Endothelial cell of umbilical vein (primary cell): ENCODE data around the gene ZNF730. TPM values are rescaled to one million over a fixed set of nuclear protein-coding genes. Genes with fewer than 3 reads are reported as not detected.
"Not testable (repeated sequence)": the region's sequence is repeated elsewhere in the genome, so short reads cannot be mapped to it uniquely, and the experiment has no call there.

ENCODE experiments used
- BruUV-seq: library from RNA; stranded (reverse); fragments of 400-500 nt; replicated peaks from 2 replicates; lab custom pipeline; 2021; lab: Mats Ljungman, UMichigan
- CTCF ChIA-PET: fragments of 300-600, 350-600 bp; sonication (Branson Sonifier 250); formaldehyde crosslinking; loops from one replicate; lab custom pipeline; 2021; ENCODE audit warnings: antibody characterized with exemption, inconsistent platforms; lab: Charles Lee
- POLR2A ChIA-PET: fragments of 300-600, 350-600 bp; sonication (Branson Sonifier 250); formaldehyde crosslinking; loops from one replicate; lab custom pipeline; 2021; ENCODE audit warnings: antibody characterized with exemption, inconsistent platforms; lab: Charles Lee
- DNase-seq: peaks from one replicate; pipeline ENCODE4 v3.0.0-alpha.2; 2011; ENCODE audit warnings: low read depth, low spot score
- FAIRE-seq: peaks from 2 replicates; lab custom pipeline; 2011; peaks lifted over from hg19 to GRCh38; lab: Jason Lieb, UNC
- H2AFZ ChIP-seq: 2 replicates; pipeline ENCODE4 v1.6.0; 2012; ENCODE audit warnings: low read depth, low read length, control low read depth, inconsistent platforms
- H3K27ac ChIP-seq: 2 replicates; pipeline ENCODE4 v1.5.1; 2011; ENCODE audit warnings: low read depth, mild to moderate bottlenecking, control low read depth, low read length, moderate library complexity; ENCODE audit not compliant: insufficient read depth
- H3K27me3 ChIP-seq, 2 experiments: 2 replicates each; pipeline versions ENCODE4 v1.6.0 to v1.6.1; 2011; ENCODE audit warnings: low read length in 2 of 2, mixed read lengths in 1 of 2; ENCODE audit not compliant: control insufficient read depth in 2 of 2, insufficient read depth in 2 of 2
- H3K36me3 ChIP-seq, 2 experiments: 2 replicates in 1 of 2; 3 replicates in 1 of 2; pipeline ENCODE4 v1.5.1; 2011; ENCODE audit warnings: low read length in 2 of 2, mild to moderate bottlenecking in 1 of 2, moderate library complexity in 1 of 2; ENCODE audit not compliant: control insufficient read depth in 2 of 2, insufficient read depth in 2 of 2; ENCODE audit errors: extremely low read depth in 1 of 2
- H3K4me1 ChIP-seq: 3 replicates; pipeline ENCODE4 v1.5.1; 2011; ENCODE audit warnings: mild to moderate bottlenecking, low read length; ENCODE audit not compliant: control insufficient read depth, insufficient read depth; ENCODE audit errors: extremely low read depth
- H3K4me2 ChIP-seq: 2 replicates; pipeline ENCODE4 v1.6.1; 2011; ENCODE audit warnings: low read length, control low read depth, mixed read lengths; ENCODE audit not compliant: insufficient read depth
- H3K4me3 ChIP-seq, 3 experiments: fragments of 200-600 bp in 1 of 3; sonication (generic), shearing (Covaris generic) in 1 of 3; replicated peaks in 1 of 3; 2 replicates each; pipeline ENCODE4 v1.5.1; 2011 to 2016; ENCODE audit warnings: control low read depth in 3 of 3, low read length in 3 of 3, mild to moderate bottlenecking in 2 of 3, inconsistent platforms in 1 of 3, low read depth in 1 of 3, moderate library complexity in 1 of 3; ENCODE audit not compliant: insufficient read depth in 1 of 3
- H3K79me2 ChIP-seq: 2 replicates; pipeline ENCODE4 v1.6.0; 2012; ENCODE audit warnings: low read length, inconsistent platforms; ENCODE audit not compliant: control insufficient read depth, insufficient read depth
- H3K9ac ChIP-seq: replicated peaks from 2 replicates; pipeline ENCODE3; 2011; ENCODE audit warnings: low read length, control low read depth; ENCODE audit not compliant: insufficient read depth; ENCODE audit errors: extremely low read depth
- H3K9me1 ChIP-seq: replicated peaks from 3 replicates; pipeline ENCODE4 v1.6.0; 2011; ENCODE audit warnings: mild to moderate bottlenecking, low read length; ENCODE audit not compliant: control insufficient read depth, insufficient read depth; ENCODE audit errors: extremely low read depth
- H3K9me3 ChIP-seq: replicated peaks from 2 replicates; pipeline ENCODE4 v1.5.1; 2012; ENCODE audit warnings: low read length, inconsistent platforms; ENCODE audit not compliant: control insufficient read depth, insufficient read depth
- H4K20me1 ChIP-seq: replicated peaks from 2 replicates; pipeline ENCODE3; 2011; ENCODE audit warnings: mild to moderate bottlenecking, low read length; ENCODE audit not compliant: control insufficient read depth, insufficient read depth; ENCODE audit errors: extremely low read depth
- EZH2 ChIP-seq: IDR thresholded peaks from 2 replicates; pipeline ENCODE4 v1.6.1; 2012; ENCODE audit warnings: borderline replicate concordance, low read depth, mild to moderate bottlenecking, moderate library complexity, low read length, inconsistent platforms; ENCODE audit not compliant: severe bottlenecking
- FOS ChIP-seq: IDR thresholded peaks from 2 replicates; pipeline ENCODE4 v1.6.1; 2011; ENCODE audit warnings: mild to moderate bottlenecking, low read length, moderate library complexity, borderline replicate concordance; ENCODE audit not compliant: insufficient read depth
- GATA2 ChIP-seq: IDR thresholded peaks from 2 replicates; pipeline ENCODE4 v1.7.0; 2011; ENCODE audit warnings: low read depth, mild to moderate bottlenecking, moderate library complexity, mixed read lengths, low read length; ENCODE audit not compliant: insufficient read length, insufficient read depth
- JUN ChIP-seq: IDR thresholded peaks from 2 replicates; pipeline ENCODE4 v1.6.1; 2011; ENCODE audit warnings: borderline replicate concordance, low read depth; ENCODE audit not compliant: insufficient read length, insufficient read depth
- MYC ChIP-seq: IDR thresholded peaks from one replicate; pipeline ENCODE4 v1.6.1; 2011; ENCODE audit warnings: mild to moderate bottlenecking, low read depth, low read length
- POLR2A ChIP-seq: IDR thresholded peaks from 2 replicates; pipeline ENCODE4 v1.6.1; 2012; ENCODE audit warnings: low read depth, mild to moderate bottlenecking, control low read depth, low read length
- POLR2AphosphoS5 ChIP-seq: IDR thresholded peaks from 2 replicates; pipeline ENCODE4 v1.6.1; 2012; ENCODE audit warnings: low read depth, mild to moderate bottlenecking, control low read depth, low read length, moderate library complexity; ENCODE audit not compliant: insufficient read depth
- dilution Hi-C: fragments of 300-500 bp; cut with MboI; formaldehyde crosslinking; loops from one replicate; pipeline ENCODE4 v1.15.0; 2019; ENCODE audit warnings: low sequenced_read_pairs; ENCODE audit not compliant: extremely low pct_ligation_motif_present
- intact Hi-C: fragments of 100-400 bp; cut with micrococcal nuclease; formaldehyde crosslinking; loops from one replicate; pipeline ENCODE4 v1.10.0; 2022
- polyA plus RNA-seq, 4 experiments: library from polyadenylated mRNA; depleted of rRNA in 3 of 4; stranded (reverse) in 3 of 4; unstranded in 1 of 4; fragments of >200 nt; gene quantifications; 2 replicates each; pipeline versions ENCODE4 v1.2.1 to v1.2.3, GENCODE V29; 2011 to 2012; ENCODE audit warnings: missing spikeins in 1 of 4
- total RNA-seq: library from RNA; stranded (reverse); gene quantifications from 2 replicates; pipeline ENCODE4 v1.2.3, GENCODE V29; 2021
- TF ChIP-seq, protein P1 (sequence below), 2 donors: IDR thresholded peaks; 1 replicate in 1 of 2; 2 replicates in 1 of 2; pipeline ENCODE4 v1.5.1; 2011; ENCODE audit warnings: low read length in 2 of 2, mild to moderate bottlenecking in 2 of 2, moderate library complexity in 2 of 2, control low read depth in 1 of 2, inconsistent platforms in 1 of 2, low read depth in 1 of 2; ENCODE audit not compliant: insufficient read depth in 1 of 2; ENCODE audit errors: extremely low read depth in 1 of 2
- TF ChIP-seq, protein P2 (sequence below): IDR thresholded peaks from 2 replicates; pipeline ENCODE4 v1.6.1; 2011; ENCODE audit not compliant: insufficient read depth, insufficient read length

The ZNF730 gene
- total and polyA plus RNA-seq, 2 donors (not counting 3 experiments of a cell fraction or from before 2014, with no cell fraction given) = 0.39 to 4.2 TPM

- no peak for FAIRE-seq
- intact Hi-C loops = no loop called here
- dilution Hi-C loops = no loop called here
These were observed 43.9 kb downstream of the ZNF730 start for GRCh38 chr19:23160766-23161165.

DNA sequence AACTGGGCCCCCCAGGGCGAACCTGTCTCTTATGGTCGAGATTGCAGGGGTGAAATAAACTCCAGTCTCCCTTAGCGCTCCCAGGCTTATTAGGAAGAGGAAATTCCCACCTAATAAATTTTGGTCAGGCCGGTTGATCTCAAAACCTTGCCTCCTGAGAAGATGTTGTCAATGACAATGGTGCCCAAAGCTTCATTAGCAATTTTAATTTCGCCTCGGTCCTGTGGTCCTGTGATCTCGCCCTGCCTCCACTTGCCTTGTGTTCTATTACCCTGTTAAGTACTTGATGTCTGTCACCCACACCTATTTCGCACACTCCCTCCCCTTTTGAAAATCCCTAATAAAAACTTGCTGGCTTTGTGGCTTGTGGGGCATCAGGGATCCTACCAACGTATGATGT, 51.5 kb downstream of the ZNF730 start:
- H3K4me3 ChIP-seq, H3K36me3 ChIP-seq, H3K27me3 ChIP-seq, dilution Hi-C loops, H4K20me1 ChIP-seq, H3K9ac ChIP-seq, BruUV-seq, H2AFZ ChIP-seq, CTCF ChIA-PET, H3K4me2 ChIP-seq, intact Hi-C loops, H3K9me3 ChIP-seq, H3K79me2 ChIP-seq, DNase-seq, H3K9me1 ChIP-seq, POLR2A ChIA-PET, H3K27ac ChIP-seq, H3K4me1 ChIP-seq: not testable (repeated sequence)
- peak; percentile 55 for FAIRE-seq

More at GRCh38 chr19:23160766-23161165, 43.9 kb downstream of the ZNF730 start:
- no TSS peak for BruUV-seq
- H3K4me3 ChIP-seq = no peak overlapping the region
- H3K27me3 ChIP-seq = no peaks in the 10 kb centered on the region
- H3K9ac ChIP-seq = no peak overlapping the region
- ChIA-PET POLR2A (no interaction called here), CTCF (no interaction called here)
- H3K4me1 ChIP-seq = no peaks in the 10 kb centered on the region
- DNase-seq = no peak
- H3K4me2 ChIP-seq = no peak overlapping the region
- no peak for TF ChIP-seq FOS
- no peak for TF ChIP-seq GATA2
- no peak for TF ChIP-seq POLR2AphosphoS5
- TF ChIP-seq EZH2 = no peak
- TF ChIP-seq MYC = no peak
- TF ChIP-seq POLR2A = no peak
- no peak for TF ChIP-seq JUN
- TF ChIP-seq, protein P1, sequence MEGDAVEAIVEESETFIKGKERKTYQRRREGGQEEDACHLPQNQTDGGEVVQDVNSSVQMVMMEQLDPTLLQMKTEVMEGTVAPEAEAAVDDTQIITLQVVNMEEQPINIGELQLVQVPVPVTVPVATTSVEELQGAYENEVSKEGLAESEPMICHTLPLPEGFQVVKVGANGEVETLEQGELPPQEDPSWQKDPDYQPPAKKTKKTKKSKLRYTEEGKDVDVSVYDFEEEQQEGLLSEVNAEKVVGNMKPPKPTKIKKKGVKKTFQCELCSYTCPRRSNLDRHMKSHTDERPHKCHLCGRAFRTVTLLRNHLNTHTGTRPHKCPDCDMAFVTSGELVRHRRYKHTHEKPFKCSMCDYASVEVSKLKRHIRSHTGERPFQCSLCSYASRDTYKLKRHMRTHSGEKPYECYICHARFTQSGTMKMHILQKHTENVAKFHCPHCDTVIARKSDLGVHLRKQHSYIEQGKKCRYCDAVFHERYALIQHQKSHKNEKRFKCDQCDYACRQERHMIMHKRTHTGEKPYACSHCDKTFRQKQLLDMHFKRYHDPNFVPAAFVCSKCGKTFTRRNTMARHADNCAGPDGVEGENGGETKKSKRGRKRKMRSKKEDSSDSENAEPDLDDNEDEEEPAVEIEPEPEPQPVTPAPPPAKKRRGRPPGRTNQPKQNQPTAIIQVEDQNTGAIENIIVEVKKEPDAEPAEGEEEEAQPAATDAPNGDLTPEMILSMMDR (IDR thresholded peaks at IDR 0.05; ENCODE audit: extremely low read depth in 1 of 2, insufficient read depth in 1 of 2, low read depth in 1 of 2, low read length in 2 of 2) = no peak
- TF ChIP-seq, protein P2, sequence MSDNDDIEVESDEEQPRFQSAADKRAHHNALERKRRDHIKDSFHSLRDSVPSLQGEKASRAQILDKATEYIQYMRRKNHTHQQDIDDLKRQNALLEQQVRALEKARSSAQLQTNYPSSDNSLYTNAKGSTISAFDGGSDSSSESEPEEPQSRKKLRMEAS = no peak
- no peak overlapping the region for H3K27ac ChIP-seq
- H4K20me1 ChIP-seq = no peaks in the 10 kb centered on the region
- H2AFZ ChIP-seq = no peak overlapping the region
- peaks cover 1% of the 10 kb centered on the region for H3K9me3 ChIP-seq
- H3K36me3 ChIP-seq = no peaks in the 10 kb centered on the region
- no peaks in the 10 kb centered on the region for H3K9me1 ChIP-seq
- H3K79me2 ChIP-seq = no peaks in the 10 kb centered on the region
